ENCODE measurements around the gene MYLK. TPM values are rescaled to one million over a fixed set of nuclear protein-coding genes. Genes with fewer than 3 reads are reported as not detected.

The MYLK gene
- polyA plus RNA-seq, 3 donors = 0.35 to 1.3 (median 0.51) TPM

- no peaks in the 10 kb centered on the region for H3K36me3 Mint-ChIP-seq
- intact Hi-C loops (cut with micrococcal nuclease) = no loop called here
Measured at GRCh38 chr3:123655400-123655799, 228.7 kb downstream of the MYLK start.

GRCh38 chr3:123653221-123653682 lies 230.9 kb downstream of the MYLK start:
- Histone ChIP-seq H3K9me3 (replicated peaks in 1 of 2; ENCODE audit: control insufficient read depth in 1 of 2, insufficient read depth in 1 of 2, low read length in 2 of 2) (peaks cover 0 to 7% of the 10 kb centered on the region in 2 donors), H3K27me3 (ENCODE audit: control insufficient read depth in 2 of 2, insufficient read depth in 2 of 2, low read length in 2 of 2) (no peaks in the 10 kb centered on the region), H2AFZ (ENCODE audit: insufficient read depth, low read depth, low read length, poor library complexity, severe bottlenecking) (peak overlapping the region; percentile 23), H3K36me3 (replicated peaks in 1 of 2; ENCODE audit: control insufficient read depth in 1 of 2, insufficient read depth in 2 of 2, low read length in 2 of 2) (no peaks in the 10 kb centered on the region), H3K9ac (ENCODE audit: insufficient read depth, low read length, poor library complexity, severe bottlenecking) (no peak overlapping the region), H4K20me1 (ENCODE audit: insufficient read depth, low read length) (no peaks in the 10 kb centered on the region), H3K27ac (ENCODE audit: low read depth in 1 of 2, low read length in 2 of 2) (no peak overlapping the region), H3K4me3 (replicated peaks in 1 of 3; ENCODE audit: low read depth in 2 of 3, low read length in 3 of 3) (no peak overlapping the region), H3K79me2 (ENCODE audit: insufficient read depth, low read length) (no peaks in the 10 kb centered on the region), H3K4me2 (replicated peaks; ENCODE audit: extremely low read depth, low read length, poor library complexity, severe bottlenecking) (no peak overlapping the region), H3K4me1 (ENCODE audit: control insufficient read depth in 1 of 2, insufficient read depth in 2 of 2, low read length in 2 of 2) (peaks cover 0 to 4% of the 10 kb centered on the region in 2 donors)
- TF ChIP-seq CTCF (IDR thresholded peaks at IDR 0.05) = no peak
- no peak for DNase-seq
- Mint-ChIP-seq H3K4me1 (peaks cover 13% of the 10 kb centered on the region), H3K27me3 (ENCODE audit: low read depth in 3 of 3) (peaks cover 1 to 5% (median 2%) of the 10 kb centered on the region in 3 donors), H3K27ac (no peak overlapping the region), H3K9me3 (peaks cover 0 to 9% (median 6%) of the 10 kb centered on the region in 7 donors), H3K4me3 (no peak overlapping the region), H3K36me3 (no peaks in the 10 kb centered on the region)
- intact Hi-C loops (cut with micrococcal nuclease) = loop anchor here (5.0 kb wide), 1 partner anchor 69 kb away; no protein-coding TSS in a partner anchor
- WGBS (ENCODE audit: insufficient coverage) = 64% methylated on average over 5 of the region's 5 CpGs

More at GRCh38 chr3:123655400-123655799, 228.7 kb downstream of the MYLK start:
- H3K9me3 Mint-ChIP-seq = peaks cover 0 to 9% (median 6%) of the 10 kb centered on the region in 7 donors
- Histone ChIP-seq H3K9ac (ENCODE audit: insufficient read depth, low read length, poor library complexity, severe bottlenecking) (no peak overlapping the region), H3K36me3 (replicated peaks in 1 of 2; ENCODE audit: control insufficient read depth in 1 of 2, insufficient read depth in 2 of 2, low read length in 2 of 2) (no peaks in the 10 kb centered on the region), H3K4me2 (replicated peaks; ENCODE audit: extremely low read depth, low read length, poor library complexity, severe bottlenecking) (no peak overlapping the region), H3K79me2 (ENCODE audit: insufficient read depth, low read length) (no peaks in the 10 kb centered on the region), H2AFZ (ENCODE audit: insufficient read depth, low read depth, low read length, poor library complexity, severe bottlenecking) (no peak overlapping the region), H3K9me3 (replicated peaks in 1 of 2; ENCODE audit: control insufficient read depth in 1 of 2, insufficient read depth in 1 of 2, low read length in 2 of 2) (peaks cover 0 to 7% of the 10 kb centered on the region in 2 donors), H4K20me1 (ENCODE audit: insufficient read depth, low read length) (no peaks in the 10 kb centered on the region), H3K27ac (ENCODE audit: low read depth in 1 of 2, low read length in 2 of 2) (no peak overlapping the region), H3K27me3 (ENCODE audit: control insufficient read depth in 2 of 2, insufficient read depth in 2 of 2, low read length in 2 of 2) (no peaks in the 10 kb centered on the region), H3K4me1 (ENCODE audit: control insufficient read depth in 1 of 2, insufficient read depth in 2 of 2, low read length in 2 of 2) (peaks cover 0 to 4% of the 10 kb centered on the region in 2 donors), H3K4me3 (replicated peaks in 1 of 3; ENCODE audit: low read depth in 2 of 3, low read length in 3 of 3) (no peak overlapping the region)
- peak overlapping the region in 1 of 2 donors; percentile 40 for H3K4me3 Mint-ChIP-seq
- no peak for TF ChIP-seq CTCF (IDR thresholded peaks at IDR 0.05)
- H3K27me3 Mint-ChIP-seq (ENCODE audit: low read depth in 3 of 3) = peaks cover 1 to 6% (median 2%) of the 10 kb centered on the region in 3 donors
- WGBS (ENCODE audit: insufficient coverage) = 69% methylated on average over 2 of the region's 2 CpGs
- DNase-seq = no peak
- H3K4me1 Mint-ChIP-seq = peaks cover 13% of the 10 kb centered on the region
- H3K27ac Mint-ChIP-seq = peak overlapping the region in 1 of 7 donors; percentile 15

All from CD14-positive monocyte (primary cell).